Ramos (cell line): ENCODE data around the gene FNDC5.
"Not testable (repeated sequence)": the region's sequence is repeated elsewhere in the genome, so short reads cannot be mapped to it uniquely, and the experiment has no call there.

ENCODE experiments used
- in situ Hi-C: fragments of 300-500 bp; cut with MboI; formaldehyde crosslinking; loops from one replicate; pipeline ENCODE4 v1.14.3; 2022; ENCODE audit warnings: low sequenced_read_pairs; ENCODE audit not compliant: unreplicated experiment

FNDC5 gene

GRCh38 chr1:32870615-32871363, at the start of gene FNDC5:
Gene FNDC5 (minus strand): TSS chr1:32870912.
- in situ Hi-C loops: loop anchor here (10.0 kb wide), 1 partner anchor 214 kb away; the partner anchor contains the start of gene AZIN2

- in situ Hi-C loops: no loop called here
Observed at GRCh38 chr1:32919811-32920733, 49.4 kb upstream of the FNDC5 start.

GRCh38 chr1:32918179-32918578, 47.5 kb upstream of the FNDC5 start:
- in situ Hi-C loops: no loop called here

GRCh38 chr1:32917521-32917920, 46.8 kb upstream of the FNDC5 start:
- in situ Hi-C loops: no loop called here

- in situ Hi-C loops: no loop called here
Observed at GRCh38 chr1:32915766-32916706, 45.3 kb upstream of the FNDC5 start.

GRCh38 chr1:32910319-32910718, 39.6 kb upstream of the FNDC5 start:
- in situ Hi-C loops: no loop called here

- in situ Hi-C loops: no loop called here
Observed at GRCh38 chr1:32907435-32907834, 36.7 kb upstream of the FNDC5 start.

- in situ Hi-C loops: no loop called here
Observed at GRCh38 chr1:32906654-32907053, 35.9 kb upstream of the FNDC5 start.

GRCh38 chr1:32905588-32905987, 34.9 kb upstream of the FNDC5 start:
- in situ Hi-C loops: not testable (repeated sequence)

- in situ Hi-C loops: no loop called here
Observed at GRCh38 chr1:32904797-32905196, 34.1 kb upstream of the FNDC5 start.

- in situ Hi-C loops: no loop called here
Observed at GRCh38 chr1:32903991-32904785, 33.5 kb upstream of the FNDC5 start.

- in situ Hi-C loops: no loop called here
Observed at GRCh38 chr1:32902535-32902920, 31.8 kb upstream of the FNDC5 start.

GRCh38 chr1:32901823-32902534, 31.3 kb upstream of the FNDC5 start:
- in situ Hi-C loops: no loop called here

GRCh38 chr1:32900956-32901822, 30.5 kb upstream of the FNDC5 start, which contains the start of gene TMEM54:
Gene TMEM54 (minus strand): TSS chr1:32901389. CDS start chr1:32901238, 151 bp downstream.
- in situ Hi-C loops: no loop called here

GRCh38 chr1:32900371-32900955, 29.8 kb upstream of the FNDC5 start:
- in situ Hi-C loops: no loop called here

- in situ Hi-C loops: no loop called here
Observed at GRCh38 chr1:32899586-32900296, 29.0 kb upstream of the FNDC5 start.

GRCh38 chr1:32898958-32899357, 28.2 kb upstream of the FNDC5 start:
- in situ Hi-C loops: no loop called here
